ENCODE data around the gene TTC7B.

- no peak for TF ChIP-seq CTCF (IDR thresholded peaks at IDR 0.05)
- TF ChIP-seq EZH2 (IDR thresholded peaks at IDR 0.05; ENCODE audit: borderline replicate concordance, insufficient read depth, low read depth, low read length, poor library complexity, severe bottlenecking), result no peak
Observed at GRCh38 chr14:90678846-90679362, 137.3 kb downstream of the TTC7B start.
